Measurements from ENCODE around the gene ARID5B.
A peak's percentile ranks its signal among the peaks of the same experiment; 100 is the strongest.

Gene ARID5B

DNA sequence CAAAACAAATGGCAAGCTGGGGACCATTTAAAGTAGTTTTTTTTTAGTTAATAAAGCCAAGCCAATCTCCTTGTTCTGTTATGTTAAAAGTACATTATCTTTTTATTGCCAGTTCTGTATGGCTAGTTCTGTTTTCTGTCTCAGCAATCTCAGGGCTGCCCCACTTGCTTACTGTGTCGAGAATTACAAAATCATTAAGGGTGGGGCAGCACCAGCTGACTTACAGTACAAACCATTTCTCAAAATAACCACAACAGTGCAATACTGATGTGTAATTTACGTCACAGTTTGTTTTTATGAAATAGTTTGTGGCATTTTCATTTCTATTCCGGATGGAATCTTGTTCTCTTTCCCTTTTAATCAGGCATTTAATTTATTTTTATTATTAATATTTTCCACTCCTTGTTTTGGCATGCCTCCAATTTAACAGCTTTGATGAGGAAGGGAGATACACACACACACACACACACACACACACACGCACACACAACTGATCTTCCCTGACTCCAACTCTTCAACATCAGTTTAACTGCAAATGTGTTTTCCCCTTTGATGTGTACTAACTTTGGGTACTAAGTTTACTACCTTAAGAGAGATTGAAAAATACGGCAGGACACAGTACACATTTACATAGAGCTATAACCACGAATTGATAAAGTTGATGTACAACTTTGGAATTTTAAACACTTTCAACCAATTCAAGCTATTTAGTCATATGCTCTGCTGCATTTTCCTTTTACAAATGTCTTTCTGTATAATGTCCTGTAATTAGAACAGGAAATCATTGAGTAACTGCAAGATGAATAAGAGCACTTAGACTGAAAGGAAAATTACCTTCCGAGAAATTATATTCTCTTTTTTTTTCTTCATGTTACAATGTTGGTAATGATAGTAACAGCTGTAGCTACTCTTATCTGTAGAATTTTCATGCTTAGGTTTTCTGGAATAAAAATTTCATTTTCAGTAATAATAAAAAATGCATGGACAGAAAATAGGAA lies 91.5 kb downstream of the ARID5B start:
- DNase-seq, result peak in 2 of 3 experiments; percentile 26 to 86

DNA sequence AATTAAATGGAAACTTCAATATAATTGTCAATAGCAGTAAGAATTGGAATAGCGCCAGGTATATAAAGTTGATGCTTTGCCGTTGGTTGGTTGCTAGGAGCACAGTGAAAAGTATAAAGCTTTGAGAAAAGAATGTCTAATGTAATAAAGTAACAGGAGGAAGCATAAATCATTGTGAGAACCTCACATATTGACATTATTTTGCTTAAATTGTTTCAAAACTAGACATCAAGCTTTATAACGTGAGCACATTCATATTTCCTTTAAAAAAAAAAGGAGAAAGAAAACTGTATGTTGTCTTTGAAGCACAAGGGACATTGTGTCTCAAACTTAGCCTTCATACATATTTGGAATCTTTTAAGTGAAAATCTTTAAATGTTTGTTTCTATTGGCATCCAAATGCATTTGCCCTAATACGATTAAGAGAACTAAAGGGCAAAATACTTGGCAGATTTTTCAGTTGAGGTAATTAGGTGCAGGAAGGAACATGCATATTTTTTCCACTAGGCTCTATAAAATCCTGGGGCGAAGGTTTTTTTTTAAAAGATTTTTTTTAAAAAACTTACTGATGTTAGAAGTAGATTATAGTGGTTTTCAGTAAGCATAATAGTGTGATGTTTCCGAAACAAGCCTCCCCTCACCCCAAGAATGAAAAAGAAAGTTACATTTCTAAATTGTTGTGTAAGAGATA lies 92.4 kb downstream of the ARID5B start:
- DNase-seq, result peak in 1 of 3 experiments; percentile 86

DNA sequence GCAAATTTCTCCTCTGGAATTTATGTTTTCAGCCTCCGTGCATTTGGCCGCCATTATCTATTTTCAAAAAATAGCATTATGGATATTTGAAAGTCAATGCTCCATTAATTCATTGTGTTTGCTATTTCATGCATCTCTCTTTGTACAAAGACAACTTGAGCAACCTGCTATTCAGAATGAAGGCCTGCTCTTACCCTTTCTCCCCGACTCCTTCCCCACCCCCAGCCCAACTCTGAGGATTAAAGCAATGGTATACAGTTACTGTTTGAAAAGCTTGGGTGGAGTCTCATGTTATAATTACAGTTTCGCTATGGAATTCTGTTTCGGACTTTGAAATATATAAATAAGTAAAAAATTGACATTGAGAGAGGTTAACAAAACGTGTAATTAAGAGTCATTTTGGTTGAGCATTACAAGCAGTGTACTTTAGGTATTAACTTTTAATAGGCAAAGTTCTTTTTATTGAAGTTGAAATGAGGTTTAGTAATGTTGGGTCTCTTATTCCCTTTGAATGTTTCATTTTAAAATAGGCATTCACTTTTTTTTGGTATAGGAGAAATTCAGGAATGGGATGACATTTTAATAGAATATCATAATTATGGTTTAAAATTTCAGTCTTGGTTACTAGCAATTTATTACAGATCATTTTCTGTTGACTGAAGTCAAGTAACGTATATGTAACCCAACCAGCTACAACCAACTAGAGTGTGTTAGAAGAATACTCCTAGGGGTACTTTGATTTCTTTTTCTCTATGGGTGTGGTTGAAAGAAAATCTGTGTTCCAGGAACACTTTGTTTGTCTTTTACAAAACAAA lies 93.1 kb downstream of the ARID5B start:
- DNase-seq, result peak in 2 of 3 experiments; percentile 9 to 42

DNA sequence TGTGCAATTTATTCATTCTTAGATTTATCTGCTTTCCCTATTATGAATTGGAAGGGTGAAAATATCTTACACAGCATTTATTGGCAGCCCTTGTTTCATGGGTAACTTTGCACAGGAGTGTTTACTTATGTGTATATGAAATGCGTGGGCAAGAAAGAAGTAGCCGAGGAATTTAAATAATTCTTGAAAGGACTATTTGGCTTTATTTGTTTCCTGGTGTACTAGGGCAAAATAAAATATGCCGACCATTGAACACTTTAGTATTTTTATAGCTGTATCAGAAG lies 93.7 kb downstream of the ARID5B start:
- DNase-seq, result no peak

DNA sequence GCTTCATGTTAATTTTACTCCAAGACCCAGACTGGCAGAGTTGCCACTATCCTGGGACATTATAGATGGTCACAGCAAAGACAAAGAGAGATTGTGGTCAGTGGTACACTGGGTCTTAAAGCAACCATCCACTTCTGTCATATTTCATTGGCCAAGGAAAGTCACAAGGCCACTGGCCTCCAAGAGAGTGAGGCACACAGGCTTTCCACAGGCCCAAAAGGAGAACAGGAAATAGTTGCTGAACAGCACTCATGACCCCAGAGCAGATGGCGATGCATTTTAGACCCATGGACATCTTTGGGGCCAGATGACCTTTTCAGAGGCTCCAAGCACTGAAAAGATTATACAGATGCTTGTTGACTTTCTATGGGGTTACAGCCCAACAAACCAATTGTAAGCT lies 97.4 kb downstream of the ARID5B start:
- DNase-seq, result no peak

DNA sequence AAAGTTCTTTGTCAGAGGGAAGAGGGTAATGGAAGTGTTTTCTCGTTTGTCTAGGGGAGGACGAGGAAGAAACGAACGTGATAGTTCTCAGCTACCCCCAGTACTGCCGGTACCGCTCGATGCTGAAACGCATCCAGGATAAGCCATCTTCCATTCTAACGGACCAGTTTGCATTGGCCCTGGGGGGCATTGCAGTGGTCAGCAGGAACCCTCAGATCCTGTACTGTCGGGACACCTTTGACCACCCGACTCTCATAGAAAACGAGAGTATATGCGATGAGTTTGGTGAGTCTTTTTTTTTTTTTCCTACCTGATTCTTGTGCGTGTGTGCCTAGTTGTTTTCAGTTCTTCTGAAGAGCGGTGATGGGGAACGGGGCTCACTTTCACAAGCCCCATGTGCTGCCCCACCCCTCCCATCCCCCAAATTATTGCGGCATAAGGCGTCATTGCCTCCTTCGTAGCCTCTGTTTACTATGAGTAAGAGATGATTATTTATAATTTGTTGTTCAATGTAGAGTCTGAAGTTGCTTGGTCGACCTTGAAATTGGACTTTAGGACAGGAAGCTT lies 98.6 kb downstream of the ARID5B start:
- DNase-seq, result no peak

DNA sequence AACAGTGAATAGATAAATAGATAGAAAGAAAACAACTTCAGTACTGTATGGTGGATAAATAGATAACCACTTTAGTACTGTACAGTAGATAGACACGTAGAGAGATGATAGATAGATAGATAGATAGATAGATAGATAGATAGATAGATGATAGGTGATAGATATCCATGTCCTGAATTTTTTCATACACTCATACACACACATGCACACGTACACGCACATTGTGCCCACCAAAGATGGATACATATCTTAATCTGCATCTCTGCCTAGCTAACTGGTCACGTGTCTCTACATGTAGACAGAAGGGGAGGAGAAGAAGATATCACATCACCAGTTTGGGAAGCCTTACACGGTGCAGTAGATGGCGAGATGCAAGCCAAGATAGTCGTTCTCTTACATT lies 99.2 kb downstream of the ARID5B start:
- no peak for DNase-seq

DNA sequence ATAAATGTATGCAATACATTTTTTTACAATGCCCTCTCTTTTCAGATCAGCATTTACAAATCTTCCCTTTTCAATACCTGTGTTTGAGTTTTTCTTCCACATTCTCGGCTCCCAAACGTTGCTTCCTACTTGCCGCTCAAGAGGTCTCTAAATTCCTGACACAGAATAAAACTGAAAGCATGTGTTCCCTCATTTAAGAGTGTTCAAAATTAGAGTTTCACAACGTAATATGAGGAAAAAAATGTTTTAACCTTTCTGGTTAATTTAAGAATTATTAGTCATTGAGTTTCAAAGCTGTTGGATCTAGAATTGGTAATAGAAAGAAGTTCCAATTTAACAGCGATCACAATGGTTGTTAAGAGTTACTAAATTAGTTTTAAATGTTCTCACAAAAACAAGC lies 100.4 kb downstream of the ARID5B start:
- no peak for DNase-seq

DNA sequence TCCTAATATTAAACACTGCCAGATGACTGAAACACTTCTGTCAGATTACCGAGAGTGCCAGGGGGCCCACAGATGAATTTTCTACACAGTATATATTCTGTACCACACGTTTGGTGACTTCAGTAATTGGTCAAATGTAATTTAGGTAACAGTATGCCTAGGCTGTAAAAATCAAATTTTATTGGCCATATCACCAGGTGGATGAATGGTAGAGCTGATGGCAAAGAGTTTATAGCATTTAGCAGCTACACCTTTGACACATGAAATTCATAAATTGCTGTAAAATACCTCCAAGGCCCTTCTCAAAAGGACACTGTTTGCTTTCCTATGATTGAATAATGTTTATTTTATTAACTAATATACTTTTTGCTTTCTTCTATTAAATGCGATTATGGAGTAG lies 101.3 kb downstream of the ARID5B start:
- no peak for DNase-seq

DNA sequence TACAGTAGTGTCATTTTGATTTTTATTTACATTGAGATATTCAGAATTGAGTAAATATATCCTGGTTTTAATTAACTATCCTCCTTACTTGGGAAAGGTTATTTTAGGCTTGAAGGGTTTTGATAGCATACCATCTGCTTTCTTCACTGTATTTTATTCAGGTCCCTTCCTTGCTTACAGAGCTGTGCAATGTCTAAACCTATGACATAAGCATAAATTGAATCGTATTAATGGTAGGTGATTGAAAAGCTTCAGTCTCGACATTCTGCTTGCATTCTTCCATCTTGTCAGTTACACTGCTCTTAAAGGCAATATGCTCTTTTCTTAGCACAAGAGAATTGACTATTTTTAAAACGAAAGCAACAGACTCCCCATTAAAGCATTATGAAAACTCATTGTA lies 102.5 kb downstream of the ARID5B start:
- DNase-seq, result no peak

DNA sequence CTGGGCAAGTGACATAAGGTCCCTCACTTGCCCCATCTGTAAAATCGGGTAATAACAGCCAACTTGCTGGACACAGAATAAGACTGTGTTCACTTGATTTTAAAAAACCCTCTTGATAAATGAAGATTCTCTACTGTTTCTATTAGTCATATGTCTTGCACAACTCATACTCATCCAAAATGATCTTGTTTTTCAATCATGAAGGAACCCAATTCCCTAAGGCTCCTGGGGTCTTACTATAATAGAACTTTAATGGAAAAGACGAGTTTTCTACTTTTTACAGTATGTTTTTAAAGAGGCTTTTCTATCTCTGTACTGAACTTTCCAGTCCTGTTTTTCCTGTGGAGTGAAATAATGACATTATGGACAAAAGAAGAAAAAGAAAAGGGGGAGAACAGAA lies 103.8 kb downstream of the ARID5B start:
- no peak for DNase-seq

DNA sequence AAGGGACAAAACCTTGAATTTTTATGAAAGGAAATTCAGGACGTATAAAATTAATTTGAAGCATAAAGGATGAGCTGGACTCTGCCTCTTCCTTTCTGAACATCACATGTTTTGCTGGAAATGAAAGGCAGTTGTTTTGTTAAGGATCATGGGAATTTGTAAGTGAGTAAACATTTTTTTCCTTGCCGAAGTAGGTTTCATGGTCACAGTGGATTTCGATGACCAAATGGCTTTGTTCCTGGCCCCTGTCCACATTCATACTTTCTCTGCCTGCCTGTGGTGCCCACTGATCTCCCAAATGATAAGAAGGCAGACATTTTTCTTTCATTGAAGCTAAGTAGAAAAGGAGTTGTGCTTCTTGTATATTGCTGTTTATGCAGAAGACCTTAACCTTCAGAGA lies 104.2 kb downstream of the ARID5B start:
- no peak for DNase-seq

DNA sequence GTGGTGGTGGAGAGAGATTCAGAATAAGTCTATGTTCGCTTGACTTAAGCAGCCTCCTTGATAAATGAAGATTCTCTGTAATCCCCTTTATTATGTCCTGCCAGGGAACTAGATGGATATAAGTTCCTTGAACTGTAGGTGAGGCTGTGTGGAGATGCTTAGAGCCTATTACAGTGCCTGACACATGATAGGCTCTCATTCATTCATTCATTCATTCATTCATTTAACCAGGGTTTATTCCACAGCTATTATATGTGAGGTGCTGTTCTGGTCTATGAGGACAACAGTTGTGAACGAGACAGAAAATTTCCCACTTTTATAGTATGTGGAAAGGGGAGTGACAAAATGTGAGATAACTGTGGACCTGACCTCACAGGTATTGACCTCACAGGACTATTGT lies 105.6 kb downstream of the ARID5B start:
- DNase-seq, result no peak

DNA sequence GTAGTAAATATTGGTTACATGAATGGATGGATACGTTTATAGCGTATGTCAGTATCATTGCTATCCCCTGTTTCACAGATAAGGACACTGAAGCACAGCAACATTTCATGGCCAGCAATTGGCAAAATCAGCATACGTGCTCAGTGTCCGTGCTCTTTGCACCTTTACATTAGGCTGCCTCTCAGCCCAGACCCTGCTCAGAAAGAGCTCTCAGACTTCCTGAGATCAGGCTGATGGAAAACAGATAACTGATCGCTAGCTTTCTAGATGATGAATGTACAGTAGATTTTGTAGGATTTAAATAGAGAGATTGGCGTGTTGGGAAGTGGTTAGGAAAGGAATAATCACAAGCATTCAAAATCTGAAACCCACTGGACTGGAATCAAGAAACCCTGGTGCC lies 106.7 kb downstream of the ARID5B start:
- DNase-seq, result no peak

DNA sequence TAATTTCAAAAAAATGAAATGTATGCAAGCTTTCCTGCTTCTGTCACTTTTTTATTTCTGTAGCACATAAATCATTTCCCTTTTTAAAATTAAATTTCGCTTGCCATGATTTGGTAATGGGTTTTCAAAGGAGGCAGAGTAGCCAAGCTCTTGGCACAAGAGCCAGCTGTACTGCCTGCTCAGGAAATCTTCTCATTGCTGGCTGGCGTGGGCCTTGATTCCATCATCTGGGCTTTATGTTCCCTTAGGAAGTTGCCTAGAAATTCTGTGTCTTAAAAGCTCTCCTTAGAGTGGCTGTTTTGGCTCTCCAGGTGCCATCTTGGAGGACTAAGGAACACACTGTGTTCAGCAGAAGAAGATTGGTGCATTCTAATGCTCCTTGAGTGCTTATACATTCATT lies 107.4 kb downstream of the ARID5B start:
- no peak for DNase-seq

DNA sequence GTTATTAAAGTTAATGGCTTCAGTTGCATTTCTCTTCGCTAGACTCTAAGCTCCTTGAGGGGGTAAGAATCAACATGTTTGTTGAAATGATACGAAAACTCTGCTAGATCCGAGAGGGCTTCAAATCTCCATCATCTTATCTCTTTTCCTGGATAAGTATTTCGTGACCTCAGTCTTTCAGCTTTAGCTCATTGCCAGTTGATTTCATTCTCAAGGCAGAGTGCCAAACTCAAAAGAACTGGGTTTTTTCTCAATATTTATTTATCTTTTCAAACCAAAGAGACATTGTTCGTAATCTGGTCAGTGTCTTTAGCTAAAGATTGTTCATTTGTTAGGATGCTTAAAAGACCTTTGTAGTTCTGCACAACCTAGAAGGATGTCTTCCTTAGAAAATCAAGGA lies 108.9 kb downstream of the ARID5B start:
- no peak for DNase-seq

DNA sequence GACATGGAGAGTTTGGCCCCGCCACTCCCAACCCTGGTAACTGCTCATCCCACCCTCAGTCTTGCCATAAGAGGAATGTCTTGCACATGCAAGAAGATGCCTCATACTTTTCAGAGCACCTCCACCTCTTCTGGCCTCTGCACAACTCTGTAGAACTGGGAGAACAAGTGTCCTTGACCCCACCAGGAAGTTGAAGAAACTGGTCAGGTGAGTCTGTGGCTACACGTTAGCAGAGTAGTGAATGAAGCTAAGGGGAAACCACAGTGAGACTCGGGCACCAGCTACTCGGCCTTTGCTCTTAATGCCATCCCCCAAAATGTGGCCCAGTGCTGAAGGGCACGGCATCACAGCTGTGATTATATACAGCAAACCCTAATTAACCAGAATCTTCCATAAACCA lies 110.1 kb downstream of the ARID5B start:
- no peak for DNase-seq

DNA sequence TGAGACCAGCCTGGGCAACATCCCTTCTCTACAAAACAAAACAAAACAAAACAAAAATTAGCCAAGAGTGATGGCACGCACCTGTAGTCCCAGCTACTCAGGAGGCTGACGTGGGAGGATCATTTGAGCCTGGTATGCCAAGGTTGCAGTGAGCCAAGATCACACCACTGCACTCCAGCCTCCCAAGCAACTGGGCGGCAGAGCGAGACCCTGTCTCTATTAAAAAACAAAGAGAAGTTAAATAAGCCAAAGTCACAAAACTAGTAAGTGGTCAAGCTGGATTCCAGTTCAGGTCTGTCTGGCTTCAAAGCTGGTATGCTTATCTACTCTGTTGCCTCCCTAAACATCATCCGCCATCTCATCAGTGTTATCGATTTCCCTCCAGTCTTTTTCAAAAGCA lies 110.8 kb downstream of the ARID5B start:
- DNase-seq, result no peak

DNA sequence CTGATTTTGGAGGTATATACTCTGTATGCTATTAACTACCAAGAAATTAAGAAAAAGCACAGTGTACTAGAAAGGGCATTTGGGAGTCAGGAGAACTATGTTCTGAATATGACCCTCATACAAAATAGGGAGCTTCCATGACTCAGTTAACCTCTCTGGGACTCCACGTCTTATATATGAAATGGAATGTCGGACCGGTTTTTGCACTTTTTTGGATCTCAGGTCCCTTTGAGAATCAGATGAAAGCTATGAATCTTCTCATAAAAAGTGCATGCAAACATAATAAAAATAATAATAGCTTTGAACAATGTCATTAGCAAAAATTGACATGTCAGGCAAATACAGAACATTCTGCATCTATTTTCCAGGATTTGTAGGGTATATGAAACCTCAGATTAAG lies 113.0 kb downstream of the ARID5B start:
- no peak for DNase-seq

DNA sequence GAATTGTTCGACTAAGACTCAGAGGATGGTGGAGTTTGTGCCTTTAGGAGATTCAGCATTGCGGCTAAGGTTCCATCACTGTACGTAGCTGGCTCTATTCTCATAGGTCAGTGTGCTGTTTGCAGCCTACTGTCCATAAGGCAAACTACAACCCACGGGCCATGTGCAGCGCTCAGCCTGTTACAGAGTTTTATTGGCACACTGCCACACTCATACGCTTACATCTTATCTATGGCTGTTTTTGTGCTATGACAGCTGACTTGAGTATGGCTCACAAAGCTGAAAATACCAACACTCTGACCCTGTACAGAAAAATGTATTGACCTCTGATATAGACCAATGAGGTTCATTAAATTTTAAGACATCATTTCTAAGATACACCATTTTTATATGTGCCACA lies 114.5 kb downstream of the ARID5B start:
- no peak for DNase-seq

DNA sequence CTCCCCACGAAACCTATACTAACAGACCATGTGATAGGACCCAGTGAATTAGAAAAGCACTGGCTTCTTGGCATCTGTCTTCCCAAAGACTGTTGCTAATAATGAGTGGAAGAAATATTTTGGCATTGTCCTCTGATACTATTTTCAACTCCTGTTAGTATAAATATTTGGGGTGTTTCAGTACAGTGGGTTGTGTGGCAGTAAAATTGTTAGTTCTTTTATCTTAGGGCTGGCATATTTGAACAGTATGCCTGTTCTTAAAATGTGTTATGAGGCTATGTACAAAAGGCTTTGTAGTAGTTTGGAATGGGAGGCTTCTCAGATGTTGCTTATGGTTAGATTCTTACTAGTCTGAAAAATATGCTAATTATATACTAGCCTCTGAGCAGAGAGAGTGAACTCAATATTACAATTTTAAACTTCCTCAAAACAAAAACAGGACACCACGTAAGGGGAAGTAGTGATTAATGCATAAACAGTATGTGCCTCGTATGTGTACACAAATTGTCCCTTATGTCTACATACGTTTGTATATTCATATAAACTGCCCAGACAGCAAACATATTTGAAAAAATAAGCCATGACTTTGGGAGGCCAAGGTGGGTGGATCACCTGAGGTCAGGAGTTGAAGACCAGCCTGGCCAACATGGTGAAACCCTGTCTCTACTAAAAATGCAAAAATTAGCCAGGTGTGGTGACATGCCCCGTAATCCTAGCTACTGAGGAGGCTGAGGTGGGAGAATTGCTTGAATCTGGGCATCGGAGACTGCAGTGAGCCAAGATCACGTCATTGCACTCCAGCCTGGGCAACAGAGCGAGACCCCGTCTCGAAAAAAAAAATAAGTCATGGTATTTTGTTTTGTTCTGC lies 115.4 kb downstream of the ARID5B start:
- DNase-seq, result no peak

DNA sequence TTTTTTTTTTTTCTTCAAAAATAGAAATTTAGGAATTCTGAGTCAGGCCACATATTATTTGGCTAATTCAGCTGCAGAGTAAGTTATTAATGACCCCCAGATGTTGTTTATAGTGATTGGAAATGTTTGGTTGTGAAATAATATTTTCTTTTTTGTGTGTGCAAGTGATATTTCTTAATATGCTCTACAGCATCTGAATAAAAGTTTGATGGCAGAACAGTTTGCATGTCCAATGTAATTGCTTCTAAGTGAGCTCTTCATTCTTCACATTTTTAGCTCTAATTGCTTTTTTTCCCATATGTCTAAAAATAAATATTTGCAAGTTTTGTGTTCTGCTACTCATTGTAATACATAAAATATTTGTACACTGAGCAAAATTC lies 116.0 kb downstream of the ARID5B start:
- DNase-seq, result no peak
